Breast epithelium (tissue), 4 donors: ENCODE data around the gene ANKK1. TPM values are rescaled to one million over a fixed set of nuclear protein-coding genes. Genes with fewer than 3 reads are reported as not detected.
A peak's percentile ranks its signal among the peaks of the same experiment; 100 is the strongest.

Source experiments
- DNase-seq, 2 donors: peaks; one replicate each; pipeline ENCODE4 v3.0.0-alpha.2; 2019; ENCODE audit warnings: low spot score in 2 of 2
- H3K27ac ChIP-seq, 2 donors: fragments of 200-600 bp; sonication (generic) in 1 of 2; one replicate each; pipeline ENCODE4 v1.5.1; 2016 to 2019; ENCODE audit warnings: mild to moderate bottlenecking in 1 of 2
- H3K27me3 ChIP-seq, 2 donors: fragments of 200-600 bp; sonication (generic) in 1 of 2; one replicate each; pipeline versions ENCODE4 v1.5.1 to v1.6.0; 2017 to 2019; ENCODE audit warnings: control low read depth in 1 of 2, mild to moderate bottlenecking in 1 of 2
- H3K36me3 ChIP-seq: fragments of 200-600 bp; one replicate; pipeline ENCODE4 v1.5.1; 2019
- H3K4me1 ChIP-seq, 2 donors: fragments of 200-600 bp; sonication (generic); one replicate each; pipeline ENCODE4 v1.5.1; 2016 to 2019; ENCODE audit warnings: control low read depth in 1 of 2
- H3K4me3 ChIP-seq, 3 donors: fragments of 200-600 bp; sonication (generic); 1 replicate in 2 of 3; 2 replicates in 1 of 3; pipeline ENCODE4 v1.5.1; 2016 to 2019; ENCODE audit warnings: mild to moderate bottlenecking in 3 of 3, moderate library complexity in 2 of 3
- H3K9me3 ChIP-seq, 2 donors: fragments of 200-600 bp; sonication (generic) in 1 of 2; one replicate each; pipeline ENCODE4 v1.5.1; 2016 to 2019; ENCODE audit warnings: control low read depth in 1 of 2
- POLR2A ChIP-seq: fragments of 450-650 bp; IDR thresholded peaks from one replicate; pipeline ENCODE4 v1.6.1; 2016; ENCODE audit warnings: antibody characterized with exemption, mild to moderate bottlenecking, moderate library complexity
- POLR2AphosphoS5 ChIP-seq, 3 donors: sonication (generic); formaldehyde crosslinking; IDR thresholded peaks; one replicate each; pipeline ENCODE4 v1.6.1; 2017; ENCODE audit warnings: antibody characterized with exemption in 3 of 3
- intact Hi-C: fragments of 100-400 bp; cut with DNase I; formaldehyde crosslinking; loops from one replicate; pipeline ENCODE4 v1.15.1; 2023; ENCODE audit warnings: low total_unique reads
- total RNA-seq, 3 donors: library from RNA; depleted of rRNA; stranded (reverse); fragments of >200 nt; gene quantifications; one replicate each; pipeline ENCODE4 v1.1.0, GENCODE V29; 2016
- TF ChIP-seq, protein P1 (sequence below), 3 donors: fragments of 450-650 bp; IDR thresholded peaks; one replicate each; pipeline ENCODE4 v1.5.1; 2016 to 2017; ENCODE audit warnings: antibody characterized with exemption in 3 of 3, mild to moderate bottlenecking in 3 of 3, moderate library complexity in 3 of 3

Gene ANKK1
- total RNA-seq, 3 donors from 2014 or later = 1.4 to 3.4 (median 1.6) TPM

- TF ChIP-seq POLR2AphosphoS5 (IDR thresholded peaks at IDR 0.05) = no peak
- Histone ChIP-seq H3K4me3 (no peak overlapping the region), H3K36me3 (no peaks in the 10 kb centered on the region), H3K9me3 (no peaks in the 10 kb centered on the region), H3K4me1 (no peaks in the 10 kb centered on the region), H3K27ac (peak overlapping the region; percentile 45 to 55), H3K27me3 (no peaks in the 10 kb centered on the region)
- intact Hi-C loops = no loop called here
- no peak for DNase-seq
These were observed 60.2 kb downstream of the ANKK1 start for GRCh38 chr11:113447621-113448315.

GRCh38 chr11:113448316-113448677 is 60.7 kb downstream of the ANKK1 start:
- TF ChIP-seq, protein P1, sequence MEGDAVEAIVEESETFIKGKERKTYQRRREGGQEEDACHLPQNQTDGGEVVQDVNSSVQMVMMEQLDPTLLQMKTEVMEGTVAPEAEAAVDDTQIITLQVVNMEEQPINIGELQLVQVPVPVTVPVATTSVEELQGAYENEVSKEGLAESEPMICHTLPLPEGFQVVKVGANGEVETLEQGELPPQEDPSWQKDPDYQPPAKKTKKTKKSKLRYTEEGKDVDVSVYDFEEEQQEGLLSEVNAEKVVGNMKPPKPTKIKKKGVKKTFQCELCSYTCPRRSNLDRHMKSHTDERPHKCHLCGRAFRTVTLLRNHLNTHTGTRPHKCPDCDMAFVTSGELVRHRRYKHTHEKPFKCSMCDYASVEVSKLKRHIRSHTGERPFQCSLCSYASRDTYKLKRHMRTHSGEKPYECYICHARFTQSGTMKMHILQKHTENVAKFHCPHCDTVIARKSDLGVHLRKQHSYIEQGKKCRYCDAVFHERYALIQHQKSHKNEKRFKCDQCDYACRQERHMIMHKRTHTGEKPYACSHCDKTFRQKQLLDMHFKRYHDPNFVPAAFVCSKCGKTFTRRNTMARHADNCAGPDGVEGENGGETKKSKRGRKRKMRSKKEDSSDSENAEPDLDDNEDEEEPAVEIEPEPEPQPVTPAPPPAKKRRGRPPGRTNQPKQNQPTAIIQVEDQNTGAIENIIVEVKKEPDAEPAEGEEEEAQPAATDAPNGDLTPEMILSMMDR (IDR thresholded peaks at IDR 0.05) = no peak
- TF ChIP-seq POLR2AphosphoS5 (IDR thresholded peaks at IDR 0.05) (no peak), POLR2A (no peak)
- Histone ChIP-seq H3K27me3 (no peaks in the 10 kb centered on the region), H3K9me3 (no peaks in the 10 kb centered on the region), H3K27ac (peak overlapping the region; percentile 45 to 55), H3K36me3 (no peaks in the 10 kb centered on the region), H3K4me1 (no peaks in the 10 kb centered on the region), H3K4me3 (no peak overlapping the region)
- intact Hi-C loops = no loop called here
- DNase-seq = no peak

DNA sequence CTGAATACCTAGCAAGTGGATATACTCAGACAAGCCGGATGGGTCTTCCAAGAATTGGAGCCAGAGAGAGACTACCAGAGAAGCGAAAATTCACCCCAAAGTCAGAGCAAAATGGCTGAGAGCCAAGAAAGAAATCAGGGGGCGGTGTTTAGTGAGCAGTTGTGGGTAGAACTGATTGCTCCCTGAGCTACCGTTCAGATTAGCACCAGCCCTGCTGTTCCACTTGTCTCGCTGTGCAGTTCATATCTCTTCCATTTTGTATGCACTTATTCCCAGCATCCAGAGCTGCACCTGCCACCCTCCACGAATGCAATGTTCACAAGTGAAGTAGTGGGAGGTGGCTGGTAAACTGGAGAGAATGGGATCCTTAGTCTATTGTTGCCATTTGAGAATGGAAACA is 62.2 kb downstream of the ANKK1 start:
- no peak for DNase-seq
- no peak overlapping the region for H3K4me3 ChIP-seq
- H3K4me1 ChIP-seq = no peaks in the 10 kb centered on the region
- intact Hi-C loops = no loop called here
- TF ChIP-seq, protein P1 (IDR thresholded peaks at IDR 0.05) = no peak
- TF ChIP-seq POLR2A (no peak), POLR2AphosphoS5 (IDR thresholded peaks at IDR 0.05) (no peak)
- no peak overlapping the region for H3K27ac ChIP-seq
- H3K9me3 ChIP-seq = no peaks in the 10 kb centered on the region
- no peaks in the 10 kb centered on the region for H3K36me3 ChIP-seq
- no peaks in the 10 kb centered on the region for H3K27me3 ChIP-seq

Other genes starting within 250 kb of the ANKK1 start
- 10 to 100 TPM; 12.3 to 48.4 (median 43.6) TPM for gene TTC12, start 73.2 kb upstream of the ANKK1 start, total RNA-seq
- gene DRD2, start 87.6 kb downstream of the ANKK1 start, total RNA-seq = 1 to 10 TPM in 1 of 3 donors, under 1 TPM in 2; 0.16 to 8.5 (median 0.33) TPM